Activated naive CD4-positive, alpha-beta T cell treated with anti-CD3 and anti-CD28 coated beads, Interleukin-2, amount 50 U/mL, for 72 hours (primary cell): ENCODE results near the gene TUBB2B. TPM values are rescaled to one million over a fixed set of nuclear protein-coding genes. Genes with fewer than 3 reads are reported as not detected.
A peak's percentile ranks its signal among the peaks of the same experiment; 100 is the strongest.
"Not testable (repeated sequence)": the region's sequence is repeated elsewhere in the genome, so short reads cannot be mapped to it uniquely, and the experiment has no call there.

Experiments
- ATAC-seq, 2 donors: fragments of 150-1000 bp; cut with Tn5 transposase; 2 replicates each; pipeline ENCODE4 v1.10.0; 2021; ENCODE audit warnings: mild to moderate bottlenecking in 2 of 2, moderate library complexity in 2 of 2
- DNase-seq, 2 donors: peaks; one replicate each; pipeline ENCODE4 v3.0.0; 2021 to 2022; ENCODE audit warnings: low spot score in 2 of 2
- H3K27ac Mint-ChIP-seq, 2 donors: one replicate each; pipeline ENCODE4 v1.8.0; 2022; ENCODE audit warnings: mild to moderate bottlenecking in 2 of 2, mixed read lengths in 2 of 2
- H3K36me3 Mint-ChIP-seq, 2 donors: one replicate each; pipeline ENCODE4 v1.8.0; 2022; ENCODE audit warnings: mixed read lengths in 2 of 2
- H3K9me3 Mint-ChIP-seq, 2 donors: one replicate each; pipeline ENCODE4 v1.8.0; 2022; ENCODE audit warnings: mixed read lengths in 2 of 2
- total RNA-seq, 2 donors: library from RNA; stranded (reverse); gene quantifications; one replicate each; pipeline ENCODE4 v1.2.3, GENCODE V29; 2022

TUBB2B gene
- total RNA-seq, 2 donors from 2014 or later, result 0.43 TPM; not detected in 1

- ATAC-seq, result peak; percentile 85 to 90
- Mint-ChIP-seq H3K27ac (peak overlapping the region; percentile 73), H3K9me3 (peaks cover 0 to 5% of the 10 kb centered on the region in 2 donors), H3K36me3 (peaks cover 0 to 6% of the 10 kb centered on the region in 2 donors)
- peak; percentile 60 to 76 for DNase-seq
Measured at GRCh38 chr6:3209114-3210023, 18.1 kb downstream of the TUBB2B start.

DNA sequence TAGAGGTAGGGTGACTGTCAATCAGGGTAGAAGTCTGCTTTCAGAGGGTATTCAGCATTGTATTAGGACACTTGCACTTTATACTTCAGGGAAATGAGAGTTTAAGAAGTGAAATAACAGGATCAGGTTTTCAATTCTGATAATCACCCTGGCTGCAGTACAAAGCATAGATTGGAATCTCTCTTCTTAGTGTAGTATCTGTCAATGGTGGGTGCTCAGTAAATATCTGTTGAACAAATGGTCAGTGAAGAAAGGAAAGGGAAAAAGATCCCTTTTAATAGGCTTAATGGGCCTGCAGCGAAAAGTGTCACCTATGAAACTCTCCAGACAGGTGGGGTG lies 18.7 kb downstream of the TUBB2B start:
- peaks cover 0 to 6% of the 10 kb centered on the region in 2 donors for H3K36me3 Mint-ChIP-seq
- peaks cover 0 to 8% of the 10 kb centered on the region in 2 donors for H3K9me3 Mint-ChIP-seq
- peak overlapping the region in 1 of 2 donors; percentile 73 for H3K27ac Mint-ChIP-seq
- no peak for ATAC-seq
- no peak for DNase-seq

DNA sequence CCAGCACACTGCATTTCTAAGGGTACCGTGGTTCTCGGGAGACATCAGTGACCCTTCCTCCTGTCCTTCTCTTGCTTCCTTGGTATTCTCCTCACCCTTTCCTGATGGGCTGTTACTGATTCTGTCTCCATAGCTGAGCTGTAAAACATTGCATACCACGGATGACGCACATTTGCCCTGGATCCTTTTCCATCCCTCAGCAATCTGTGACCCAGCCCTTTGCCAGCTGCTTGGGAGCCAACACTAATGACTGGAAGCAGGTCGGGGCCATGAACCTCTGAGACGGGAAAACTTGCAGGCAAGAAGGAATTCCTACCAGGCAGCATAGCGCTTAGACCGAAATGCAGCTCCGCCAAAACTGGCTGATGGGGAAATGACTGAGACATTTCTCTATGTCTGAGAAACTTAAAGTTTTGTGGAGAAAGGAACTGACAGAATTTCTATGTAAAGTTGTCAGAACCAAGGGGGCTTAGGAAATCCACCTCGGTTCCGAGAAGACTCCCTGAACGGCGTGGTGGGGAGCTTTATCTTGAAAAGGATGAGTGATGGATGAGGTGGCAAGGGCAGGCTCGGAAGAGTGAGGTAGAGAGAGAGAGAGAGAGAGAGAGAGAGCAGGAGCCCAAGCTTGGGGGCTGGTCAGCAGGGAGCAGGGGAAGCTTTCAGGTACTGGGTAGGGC lies 19.2 kb downstream of the TUBB2B start:
- DNase-seq, result no peak
- H3K27ac Mint-ChIP-seq, result peak overlapping the region in 1 of 2 donors; percentile 73
- ATAC-seq, result no peak
- H3K9me3 Mint-ChIP-seq, result peaks cover 3 to 8% of the 10 kb centered on the region in 2 donors
- H3K36me3 Mint-ChIP-seq, result peaks cover 3 to 6% of the 10 kb centered on the region in 2 donors

DNA sequence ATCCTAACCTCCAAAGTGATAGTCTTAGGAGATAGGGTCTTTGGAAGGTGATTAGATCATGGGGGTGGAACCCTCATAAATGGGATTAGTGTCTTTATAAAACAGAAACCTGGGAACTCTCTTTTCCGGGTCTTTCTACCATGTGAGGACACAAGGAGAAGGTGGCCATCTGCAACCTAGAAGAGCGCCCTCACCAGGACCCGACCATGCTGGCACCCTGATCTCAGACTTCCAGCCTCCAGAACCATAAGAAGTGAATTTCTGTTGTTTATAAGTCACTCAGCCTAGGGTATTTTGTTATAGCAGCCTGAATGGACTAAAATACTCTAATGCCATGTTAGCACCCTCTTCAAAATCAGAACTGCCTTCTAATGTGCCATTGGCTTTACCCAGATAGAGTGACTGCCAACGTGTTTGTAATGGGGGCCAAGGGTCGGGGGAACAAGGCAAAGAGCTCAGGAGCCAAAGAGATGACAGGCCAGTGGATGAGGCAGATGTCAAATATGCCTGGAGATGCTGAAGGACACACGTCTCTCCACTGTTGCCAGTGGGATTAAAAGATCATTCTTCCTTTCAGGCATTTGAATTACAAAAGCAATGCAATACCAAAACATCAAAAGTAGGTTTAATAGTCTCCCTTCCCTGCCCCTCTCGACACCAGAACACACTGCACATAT lies 21.0 kb downstream of the TUBB2B start:
- no peak for DNase-seq
- peaks cover 3 to 8% of the 10 kb centered on the region in 2 donors for H3K9me3 Mint-ChIP-seq
- no peak for ATAC-seq
- peaks cover 5 to 6% of the 10 kb centered on the region in 2 donors for H3K36me3 Mint-ChIP-seq
- no peak overlapping the region for H3K27ac Mint-ChIP-seq

- Mint-ChIP-seq H3K9me3 (peaks cover 3 to 8% of the 10 kb centered on the region in 2 donors), H3K36me3 (peaks cover 5 to 6% of the 10 kb centered on the region in 2 donors), H3K27ac (no peak overlapping the region)
- ATAC-seq, result no peak
- no peak for DNase-seq
Measured at GRCh38 chr6:3205913-3206312, 21.5 kb downstream of the TUBB2B start.

- H3K27ac Mint-ChIP-seq, result no peak overlapping the region
Measured at GRCh38 chr6:3204921-3205320, 22.5 kb downstream of the TUBB2B start.

GRCh38 chr6:3202999-3203696 lies 24.3 kb downstream of the TUBB2B start:
- DNase-seq, result no peak
- no peak overlapping the region for H3K27ac Mint-ChIP-seq
- ATAC-seq, result no peak

More at GRCh38 chr6:3204921-3205320, 22.5 kb downstream of the TUBB2B start:
- no peak for DNase-seq
- Mint-ChIP-seq H3K9me3 (peaks cover 3 to 14% of the 10 kb centered on the region in 2 donors), H3K36me3 (peaks cover 5 to 6% of the 10 kb centered on the region in 2 donors)
- ATAC-seq, result no peak

DNA sequence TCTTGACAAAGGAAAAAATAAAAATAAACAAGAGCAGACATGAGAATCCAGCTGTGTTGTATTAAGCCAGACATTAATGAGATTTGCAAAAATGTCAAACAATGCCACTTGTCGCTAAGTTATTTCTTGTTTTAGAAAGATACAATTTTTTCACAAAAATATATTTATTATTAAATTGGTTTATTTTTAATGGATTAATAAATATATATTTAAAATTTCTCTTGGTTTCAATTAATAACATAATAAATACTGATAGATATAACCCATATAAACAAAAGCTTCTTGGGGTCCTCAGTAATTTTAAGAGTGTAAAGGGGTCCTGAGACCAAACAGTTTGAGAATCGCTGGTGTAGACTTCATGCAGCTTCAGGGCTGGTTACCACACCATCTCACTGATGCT lies 26.1 kb downstream of the TUBB2B start:
- peaks cover 5 to 6% of the 10 kb centered on the region in 2 donors for H3K36me3 Mint-ChIP-seq

More at GRCh38 chr6:3202999-3203696, 24.3 kb downstream of the TUBB2B start:
- H3K36me3 Mint-ChIP-seq, result peaks cover 5 to 6% of the 10 kb centered on the region in 2 donors
- H3K9me3 Mint-ChIP-seq, result peaks cover 3 to 20% of the 10 kb centered on the region in 2 donors

GRCh38 chr6:3200682-3201081 lies 26.8 kb downstream of the TUBB2B start:
- DNase-seq (no peak), ATAC-seq (no peak)
- peaks cover 5 to 6% of the 10 kb centered on the region in 2 donors for H3K36me3 Mint-ChIP-seq
- no peak overlapping the region for H3K27ac Mint-ChIP-seq
- H3K9me3 Mint-ChIP-seq, result peaks cover 3 to 20% of the 10 kb centered on the region in 2 donors

More for the DNA sequence above, 26.1 kb downstream of the TUBB2B start:
- ATAC-seq (no peak), DNase-seq (no peak)
- peaks cover 3 to 20% of the 10 kb centered on the region in 2 donors for H3K9me3 Mint-ChIP-seq
- no peak overlapping the region for H3K27ac Mint-ChIP-seq

DNA sequence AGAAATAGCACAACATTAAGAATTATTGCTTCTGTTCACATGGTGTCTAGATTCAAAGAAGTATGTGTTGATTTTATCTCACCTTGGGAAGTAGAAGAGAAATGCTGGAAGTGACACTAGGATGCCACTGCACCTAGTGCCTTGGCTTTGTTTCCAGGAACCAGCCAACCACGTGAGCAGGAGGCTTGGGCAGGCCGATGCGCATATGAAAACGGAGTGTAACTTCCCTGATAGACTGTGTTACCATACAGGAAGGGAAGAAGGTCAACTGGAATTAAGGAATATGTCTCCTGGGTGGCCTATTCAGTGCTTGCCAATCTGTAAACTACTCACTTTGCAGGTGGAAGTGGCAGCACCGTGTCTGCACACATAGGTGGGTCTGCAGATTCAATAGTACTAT lies 28.1 kb downstream of the TUBB2B start:
- no peak for ATAC-seq
- H3K36me3 Mint-ChIP-seq, result peaks cover under 1 to 5% of the 10 kb centered on the region in 2 donors
- H3K27ac Mint-ChIP-seq, result no peak overlapping the region
- no peak for DNase-seq
- H3K9me3 Mint-ChIP-seq, result peaks cover 3 to 15% of the 10 kb centered on the region in 2 donors

- ATAC-seq, DNase-seq, H3K36me3 Mint-ChIP-seq, H3K27ac Mint-ChIP-seq: not testable (repeated sequence)
- H3K9me3 Mint-ChIP-seq, result peaks cover 0 to 12% of the 10 kb centered on the region in 2 donors
Measured at GRCh38 chr6:3197734-3198133, 29.7 kb downstream of the TUBB2B start.

DNA sequence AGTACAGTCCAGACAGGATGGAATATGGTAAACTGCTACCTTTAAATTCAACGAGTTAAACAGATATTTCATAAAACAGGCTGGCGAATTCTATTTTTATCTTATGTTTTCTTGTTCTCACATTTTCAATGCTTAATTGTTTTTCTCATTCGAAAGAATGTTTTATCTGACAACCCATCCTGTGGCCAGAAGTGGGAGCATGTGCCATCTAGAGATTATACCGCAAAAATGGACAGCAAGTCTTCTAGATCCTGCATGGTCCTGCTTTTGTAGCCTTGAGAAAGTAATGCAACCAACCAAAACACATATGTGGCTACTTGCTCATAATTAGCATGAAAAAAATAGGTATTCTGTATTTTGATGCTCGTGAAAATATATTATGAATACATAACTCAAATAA lies 30.7 kb downstream of the TUBB2B start:
- DNase-seq (no peak), ATAC-seq (no peak)
- no peaks in the 10 kb centered on the region for H3K36me3 Mint-ChIP-seq
- peaks cover 0 to 12% of the 10 kb centered on the region in 2 donors for H3K9me3 Mint-ChIP-seq
- no peak overlapping the region for H3K27ac Mint-ChIP-seq

DNA sequence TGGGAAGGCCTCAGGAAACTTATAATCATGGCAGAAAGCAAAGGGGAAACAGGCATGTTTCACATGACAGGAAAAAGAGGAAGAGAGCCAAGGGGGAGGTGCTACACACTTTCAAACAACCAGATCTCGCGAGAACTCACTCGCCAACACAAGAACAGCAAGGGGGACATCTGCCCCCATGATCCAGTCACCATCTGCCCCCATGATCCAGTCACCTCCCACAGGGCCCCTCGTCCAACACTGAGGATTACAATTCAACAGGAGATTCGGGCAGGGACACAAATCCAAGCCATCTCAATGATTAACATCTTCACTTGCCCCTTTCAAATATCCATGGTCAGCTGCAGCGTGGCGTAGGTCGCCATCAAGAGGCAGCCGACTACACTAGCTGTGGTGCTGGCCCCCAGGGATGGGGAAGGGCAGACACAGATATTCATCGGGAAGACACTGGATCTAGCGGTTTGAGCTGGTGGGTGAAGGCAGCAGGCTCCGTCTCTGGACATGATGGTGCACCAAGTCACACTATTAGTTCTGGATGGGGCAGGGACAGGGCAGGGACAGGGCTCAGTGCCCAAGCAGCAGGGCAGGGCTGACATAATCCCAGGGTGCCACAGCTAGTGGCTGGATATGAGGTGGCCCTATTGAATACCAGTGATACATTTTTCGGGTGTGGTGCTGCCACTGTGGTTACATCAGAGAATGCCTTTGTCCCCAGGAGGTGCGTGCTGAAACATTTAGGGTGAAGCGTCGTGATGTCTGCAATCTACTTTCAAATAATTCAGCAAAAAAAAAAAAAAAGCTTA lies 31.6 kb downstream of the TUBB2B start:
- Mint-ChIP-seq H3K9me3 (peaks cover 0 to 12% of the 10 kb centered on the region in 2 donors), H3K36me3 (no peaks in the 10 kb centered on the region), H3K27ac (no peak overlapping the region)
- peak in 1 of 2 donors; percentile 26 for ATAC-seq
- no peak for DNase-seq

DNA sequence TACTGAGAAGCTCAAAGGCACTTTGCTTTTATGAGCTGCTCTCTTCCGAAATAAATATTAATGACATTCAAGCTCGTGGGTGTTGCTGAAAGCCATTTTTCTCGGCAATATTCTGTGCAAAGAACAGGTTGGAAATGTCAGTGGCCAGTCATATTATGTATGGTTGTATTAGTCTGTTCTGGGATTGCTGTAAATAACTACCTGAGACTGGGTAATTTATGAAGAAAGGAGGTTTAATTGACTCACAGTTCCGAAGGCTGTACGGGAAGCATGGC lies 32.1 kb downstream of the TUBB2B start:
- ATAC-seq (no peak), DNase-seq (no peak)
- Mint-ChIP-seq H3K36me3 (no peaks in the 10 kb centered on the region), H3K27ac (no peak overlapping the region), H3K9me3 (peaks cover 0 to 8% of the 10 kb centered on the region in 2 donors)

GRCh38 chr6:3194535-3195419 lies 32.7 kb downstream of the TUBB2B start:
- Mint-ChIP-seq H3K27ac (no peak overlapping the region), H3K9me3 (peaks cover 0 to 5% of the 10 kb centered on the region in 2 donors), H3K36me3 (no peaks in the 10 kb centered on the region)
- peak; percentile 41 to 70 for ATAC-seq
- no peak for DNase-seq
